HG03342 (cell line): ENCODE results near the gene ZFPM1.

Experiments
- ATAC-seq: cut with Tn5 transposase; IDR thresholded peaks from one replicate; pipeline ENCODE4 v1.9.1; 2021; ENCODE audit warnings: mild to moderate bottlenecking, moderate library complexity; ENCODE audit not compliant: unreplicated experiment

Gene ZFPM1

GRCh38 chr16:88433632-88434352 is 19.3 kb upstream of the ZFPM1 start:
- no peak for ATAC-seq

DNA sequence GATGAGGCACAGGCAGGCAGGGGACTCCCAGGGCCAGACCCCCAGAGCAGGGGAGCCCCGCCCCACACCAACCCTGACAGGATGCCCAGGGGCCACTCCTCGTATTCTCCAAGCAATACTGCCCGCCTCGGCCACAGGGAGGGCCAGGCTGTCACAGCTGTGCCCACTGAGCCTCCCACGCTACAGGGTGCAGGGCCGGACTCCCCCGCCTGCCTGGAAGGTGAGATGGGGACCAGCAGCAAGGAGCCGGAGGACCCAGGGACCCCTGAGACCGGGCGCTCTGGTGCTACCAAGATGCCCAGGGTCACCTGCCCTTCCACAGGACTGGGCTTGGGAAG is 18.8 kb upstream of the ZFPM1 start:
- no peak for ATAC-seq

GRCh38 chr16:88434746-88435145 is 18.3 kb upstream of the ZFPM1 start:
- no peak for ATAC-seq

- no peak for ATAC-seq
Measured at GRCh38 chr16:88435437-88436355, 17.4 kb upstream of the ZFPM1 start.

GRCh38 chr16:88436796-88437195 is 16.3 kb upstream of the ZFPM1 start:
- ATAC-seq: no peak

- ATAC-seq: no peak
Measured at GRCh38 chr16:88437367-88437964, 15.6 kb upstream of the ZFPM1 start.

- ATAC-seq: no peak
Measured at GRCh38 chr16:88438084-88438870, 14.8 kb upstream of the ZFPM1 start.

- no peak for ATAC-seq
Measured at GRCh38 chr16:88439016-88439415, 14.1 kb upstream of the ZFPM1 start.

DNA sequence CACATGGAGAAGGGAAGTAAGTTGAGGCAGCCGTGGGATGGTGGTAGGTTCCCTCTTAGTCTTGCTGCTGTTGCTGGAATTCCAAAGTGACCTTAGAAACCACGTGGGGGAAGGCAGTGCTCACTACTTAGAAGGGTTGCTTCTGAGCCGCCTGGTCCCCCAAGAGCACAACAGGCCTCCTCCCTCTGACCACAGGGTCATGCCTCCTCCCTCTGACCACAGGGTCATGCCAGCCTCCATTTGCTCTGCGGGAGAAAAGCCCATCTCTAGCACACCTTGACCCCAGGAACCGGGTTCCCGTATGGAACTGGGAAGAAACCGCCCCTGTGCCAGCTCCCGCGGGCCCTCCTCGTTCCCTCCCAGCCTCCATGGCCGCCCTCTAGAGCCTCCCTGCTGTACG is 13.4 kb upstream of the ZFPM1 start:
- no peak for ATAC-seq

GRCh38 chr16:88440111-88440510 is 13.0 kb upstream of the ZFPM1 start:
- no peak for ATAC-seq

GRCh38 chr16:88440686-88441405 is 12.2 kb upstream of the ZFPM1 start:
- ATAC-seq: no peak

DNA sequence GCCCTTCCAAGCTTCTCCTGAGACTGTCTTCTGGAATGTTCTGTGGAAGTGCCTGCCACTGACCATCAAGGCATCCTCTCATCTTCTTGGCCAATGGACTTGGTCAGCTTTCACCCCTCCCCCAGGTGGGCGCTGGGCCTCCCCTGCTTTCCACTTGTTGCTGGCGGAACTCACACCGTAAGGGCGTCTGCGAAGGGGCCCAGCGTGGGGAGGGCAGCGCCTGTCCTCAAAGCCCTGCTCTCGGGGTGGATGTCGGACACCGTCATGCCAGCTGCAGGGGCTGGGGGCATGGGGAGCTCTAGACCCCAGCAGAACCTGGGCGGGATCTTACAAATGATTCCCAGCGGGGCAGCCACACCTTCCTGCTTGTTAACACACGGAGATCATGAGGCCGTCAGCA is 11.6 kb upstream of the ZFPM1 start:
- ATAC-seq: no peak

- ATAC-seq: no peak
Measured at GRCh38 chr16:88442383-88442726, 10.7 kb upstream of the ZFPM1 start.

GRCh38 chr16:88442727-88443576 is 10.1 kb upstream of the ZFPM1 start:
- no peak for ATAC-seq

DNA sequence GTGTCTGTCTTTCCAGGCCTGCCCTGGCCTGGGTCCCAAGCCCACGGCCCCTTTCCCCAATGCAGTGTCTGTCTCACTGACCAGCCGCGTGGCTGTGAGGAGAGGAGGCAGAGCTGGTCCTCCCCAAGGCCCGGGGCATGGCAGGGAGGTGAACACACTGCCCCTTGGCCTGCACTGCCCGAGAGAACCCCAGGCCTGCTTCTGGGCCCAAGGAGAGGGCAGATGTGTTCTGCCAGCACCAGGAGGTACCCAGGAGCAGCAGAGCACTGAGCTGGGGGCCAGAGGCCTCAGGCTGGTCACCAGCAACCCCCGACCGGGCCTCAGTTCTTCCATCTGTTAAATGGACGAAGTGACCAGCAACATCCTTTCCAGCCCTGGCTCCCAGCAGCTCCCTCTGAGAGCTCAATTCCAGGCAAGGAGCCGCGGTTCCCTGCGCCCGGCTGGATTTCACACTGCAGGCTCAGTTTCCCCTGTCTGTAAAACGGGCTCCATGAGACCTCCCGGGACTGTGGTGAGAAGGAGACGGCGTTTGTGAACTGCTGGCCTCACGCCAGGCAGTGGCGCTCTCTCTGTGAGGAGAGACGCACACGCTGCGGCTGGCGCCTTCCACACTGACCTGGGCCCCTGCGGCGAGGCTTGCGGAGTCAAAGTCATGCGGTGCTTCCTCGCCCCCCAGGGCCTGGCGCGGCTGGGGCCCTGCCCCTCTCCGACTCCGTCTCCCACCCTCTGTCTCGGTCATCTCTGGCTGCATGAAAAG is 8.1 kb upstream of the ZFPM1 start:
- no peak for ATAC-seq

DNA sequence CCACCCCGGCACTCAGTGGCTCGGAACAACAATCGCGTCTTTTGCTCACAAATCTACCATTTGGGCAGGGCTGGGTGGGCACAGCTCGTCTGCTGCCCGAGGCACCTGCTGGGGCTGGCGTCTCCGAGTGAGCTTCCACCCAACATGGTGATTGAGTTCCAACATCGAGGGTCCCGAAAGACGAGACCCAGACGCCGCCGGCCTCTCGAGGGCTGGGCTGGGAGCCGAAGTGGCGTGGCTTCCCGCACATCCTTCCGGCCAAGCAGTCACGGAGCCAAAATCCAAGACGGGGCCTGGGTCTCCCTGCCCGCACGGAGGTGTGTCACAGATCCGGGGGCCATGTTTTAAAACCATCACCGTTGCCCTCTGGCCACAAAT is 7.5 kb upstream of the ZFPM1 start:
- ATAC-seq: no peak

DNA sequence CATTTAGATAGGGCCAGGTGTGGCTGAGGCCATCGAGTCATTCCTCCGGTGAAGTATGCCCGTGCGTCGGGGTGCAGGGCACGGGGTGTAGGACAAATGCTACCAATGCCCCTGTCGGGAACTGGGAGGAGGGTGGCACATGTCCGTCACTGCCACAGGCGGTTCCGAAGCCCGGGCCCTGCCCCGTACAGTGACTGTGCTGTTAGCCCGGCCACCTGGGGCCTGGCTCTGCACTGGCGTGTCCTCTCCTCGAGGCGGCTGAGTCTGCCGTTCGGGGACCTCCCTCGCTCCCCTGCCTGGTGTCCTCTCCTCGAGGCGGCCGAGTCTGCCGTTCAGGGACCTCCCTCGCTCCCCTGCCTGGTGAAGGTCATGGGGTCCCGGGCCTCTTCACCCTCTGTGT is 7.0 kb upstream of the ZFPM1 start:
- no peak for ATAC-seq

DNA sequence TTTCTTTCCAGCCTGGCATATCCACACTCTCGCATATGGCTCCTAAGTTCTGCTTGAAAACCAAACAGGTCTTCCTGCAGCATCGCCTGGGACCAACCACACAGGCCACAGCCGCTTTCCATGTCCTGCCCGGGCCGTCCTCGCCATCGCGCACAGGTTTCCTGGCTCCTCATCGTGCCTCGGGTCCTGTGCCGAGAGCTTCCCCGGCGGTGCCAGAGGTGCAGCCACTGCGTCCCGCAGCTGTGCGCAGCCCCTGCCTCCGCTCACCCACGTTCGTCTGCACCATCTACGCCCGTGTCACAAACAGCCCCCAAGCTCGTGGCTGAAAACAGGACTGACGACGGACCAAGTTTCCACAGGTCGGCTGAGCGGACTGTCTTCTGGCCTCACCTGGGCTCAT is 6.3 kb upstream of the ZFPM1 start:
- no peak for ATAC-seq

GRCh38 chr16:88447881-88448280 is 5.2 kb upstream of the ZFPM1 start:
- no peak for ATAC-seq
